Lower leg skin (tissue), 3 donors: ENCODE data around the gene ENTREP1.

Experiments
- CTCF ChIP-seq, 3 donors: fragments of 450-650 bp; IDR thresholded peaks; one replicate each; pipeline ENCODE4 v1.5.1; 2016; ENCODE audit warnings: antibody characterized with exemption in 3 of 3, mild to moderate bottlenecking in 3 of 3, moderate library complexity in 2 of 3
- POLR2A ChIP-seq, 2 donors: fragments of 450-650 bp; IDR thresholded peaks; one replicate each; pipeline ENCODE4 v1.6.1; 2016 to 2017; ENCODE audit warnings: antibody characterized with exemption in 2 of 2, mild to moderate bottlenecking in 1 of 2, moderate library complexity in 1 of 2

GRCh38 chr9:69430206-69430605, 105.2 kb downstream of the ENTREP1 start:
- TF ChIP-seq CTCF (IDR thresholded peaks at IDR 0.05), result no peak
- no peak for TF ChIP-seq POLR2A (IDR thresholded peaks at IDR 0.05)
